ENCODE results near the gene BUD31.
"Not testable (repeated sequence)": the region's sequence is repeated elsewhere in the genome, so short reads cannot be mapped to it uniquely, and the experiment has no call there.

The BUD31 gene

GRCh38 chr7:99428972-99429566 is 20.3 kb downstream of the BUD31 start:
- in situ Hi-C loops (cut with MboI; ENCODE audit: low sequenced_read_pairs): no loop called here

GRCh38 chr7:99429756-99430155 is 21.0 kb downstream of the BUD31 start:
- in situ Hi-C loops (cut with MboI; ENCODE audit: low sequenced_read_pairs): no loop called here

- in situ Hi-C loops (cut with MboI; ENCODE audit: low sequenced_read_pairs): not testable (repeated sequence)
Observed at GRCh38 chr7:99431756-99432540, 23.2 kb downstream of the BUD31 start.

- in situ Hi-C loops (cut with MboI; ENCODE audit: low sequenced_read_pairs): no loop called here
Observed at GRCh38 chr7:99433158-99433557, 24.4 kb downstream of the BUD31 start.

GRCh38 chr7:99437946-99438572 is 29.3 kb downstream of the BUD31 start:
- in situ Hi-C loops (cut with MboI; ENCODE audit: low sequenced_read_pairs): no loop called here

GRCh38 chr7:99438573-99439480 is 30.1 kb downstream of the BUD31 start, which contains the start of the genes CPSF4 and PTCD1:
Gene CPSF4 (plus strand): TSS chr7:99438943. CDS start chr7:99439083, 140 bp downstream.
Gene PTCD1 (minus strand): TSS chr7:99438798. CDS start chr7:99435242, 3,556 bp downstream.
- in situ Hi-C loops (cut with MboI; ENCODE audit: low sequenced_read_pairs): no loop called here

- in situ Hi-C loops (cut with MboI; ENCODE audit: low sequenced_read_pairs): no loop called here
Observed at GRCh38 chr7:99440195-99440594, 31.4 kb downstream of the BUD31 start.

- in situ Hi-C loops (cut with MboI; ENCODE audit: low sequenced_read_pairs): no loop called here
Observed at GRCh38 chr7:99446096-99446495, 37.3 kb downstream of the BUD31 start.

GRCh38 chr7:99447943-99448342 is 39.2 kb downstream of the BUD31 start:
- in situ Hi-C loops (cut with MboI; ENCODE audit: low sequenced_read_pairs): no loop called here

- in situ Hi-C loops (cut with MboI; ENCODE audit: low sequenced_read_pairs): no loop called here
Observed at GRCh38 chr7:99448855-99449254, 40.1 kb downstream of the BUD31 start.

GRCh38 chr7:99449326-99449725 is 40.6 kb downstream of the BUD31 start:
- in situ Hi-C loops (cut with MboI; ENCODE audit: low sequenced_read_pairs): no loop called here

- in situ Hi-C loops (cut with MboI; ENCODE audit: low sequenced_read_pairs): no loop called here
Observed at GRCh38 chr7:99451936-99452335, 43.2 kb downstream of the BUD31 start.

- in situ Hi-C loops (cut with MboI; ENCODE audit: low sequenced_read_pairs): no loop called here
Observed at GRCh38 chr7:99452541-99452940, 43.8 kb downstream of the BUD31 start.

- in situ Hi-C loops (cut with MboI; ENCODE audit: low sequenced_read_pairs): no loop called here
Observed at GRCh38 chr7:99453105-99453504, 44.3 kb downstream of the BUD31 start.

GRCh38 chr7:99455874-99456273 is 47.1 kb downstream of the BUD31 start:
- in situ Hi-C loops (cut with MboI; ENCODE audit: low sequenced_read_pairs): no loop called here

- in situ Hi-C loops (cut with MboI; ENCODE audit: low sequenced_read_pairs): no loop called here
Observed at GRCh38 chr7:99456288-99456687, 47.5 kb downstream of the BUD31 start.

GRCh38 chr7:99457050-99457649 is 48.4 kb downstream of the BUD31 start:
- in situ Hi-C loops (cut with MboI; ENCODE audit: low sequenced_read_pairs): no loop called here

GRCh38 chr7:99457650-99458493 is 49.1 kb downstream of the BUD31 start:
- in situ Hi-C loops (cut with MboI; ENCODE audit: low sequenced_read_pairs): no loop called here

GRCh38 chr7:99459087-99459486 is 50.3 kb downstream of the BUD31 start:
- in situ Hi-C loops (cut with MboI; ENCODE audit: low sequenced_read_pairs): no loop called here

- in situ Hi-C loops (cut with MboI; ENCODE audit: low sequenced_read_pairs): no loop called here
Observed at GRCh38 chr7:99460651-99461050, 51.9 kb downstream of the BUD31 start.
